AG04450 (cell line): Measurements from ENCODE around the gene MICAL3. TPM values are rescaled to one million over a fixed set of nuclear protein-coding genes. Genes with fewer than 3 reads are reported as not detected.

Experiments used
- CTCF ChIA-PET: fragments of 300-600, 350-600 bp; formaldehyde crosslinking; extraction: SDS; loops from one replicate; lab custom pipeline; 2022; ENCODE audit warnings: antibody characterized with exemption, inconsistent platforms; lab: Charles Lee
- POLR2A ChIA-PET: fragments of 350-600 bp; formaldehyde crosslinking; extraction: SDS; loops from one replicate; lab custom pipeline; 2021; ENCODE audit warnings: antibody characterized with exemption, inconsistent platforms; lab: Yijun Ruan, JAX
- DNase-seq: peaks from one replicate; pipeline ENCODE4 v3.0.0-alpha.2; 2011; ENCODE audit warnings: low read depth, low spot score
- H3K27ac ChIP-seq: one replicate; pipeline ENCODE4 v1.5.1; 2012; ENCODE audit warnings: low read depth, low read length, control low read depth
- H3K27me3 ChIP-seq: one replicate; pipeline ENCODE4 v1.6.0; 2012; ENCODE audit warnings: low read length; ENCODE audit not compliant: control insufficient read depth, insufficient read depth
- H3K4me3 ChIP-seq: 2 replicates; pipeline ENCODE4 v1.5.1; 2011; ENCODE audit warnings: mild to moderate bottlenecking, low read depth, low read length, control low read depth
- H3K9me3 ChIP-seq: 2 replicates; pipeline ENCODE4 v1.5.1; 2012; ENCODE audit warnings: low read length; ENCODE audit not compliant: control insufficient read depth, insufficient read depth
- CTCF ChIP-seq: IDR thresholded peaks from 2 replicates; pipeline ENCODE4 v1.5.1; 2011; ENCODE audit warnings: low read depth, low read length, control low read depth, inconsistent platforms
- polyA plus RNA-seq: library from polyadenylated mRNA; depleted of rRNA; stranded (reverse); fragments of >200 nt; gene quantifications from 2 replicates; pipeline ENCODE4 v1.2.3, GENCODE V29; 2011

Gene MICAL3
- polyA plus RNA-seq, 1 experiment: 17.8 TPM

GRCh38 chr22:17773606-17774205 is 250.7 kb downstream of the MICAL3 start:
- Histone ChIP-seq H3K9me3 (no peaks in the 10 kb centered on the region), H3K4me3 (peak overlapping the region; percentile 73), H3K27ac (peak overlapping the region; percentile 11), H3K27me3 (no peaks in the 10 kb centered on the region)
- TF ChIP-seq CTCF: no peak
- no peak for DNase-seq
- POLR2A ChIA-PET: interaction anchor here (0.6 to 0.8 kb wide), 3 partner anchors 14 to 29 kb away, joined by 3 to 4 read pairs (median 3); no protein-coding TSS in a partner anchor
- CTCF ChIA-PET: interaction anchor here (1.1 to 2.4 kb wide), 3 partner anchors 31 to 215 kb away, joined by 3 to 30 read pairs (median 6); no protein-coding TSS in a partner anchor

- Histone ChIP-seq H3K27me3 (no peaks in the 10 kb centered on the region), H3K27ac (no peak overlapping the region), H3K4me3 (peak overlapping the region; percentile 73), H3K9me3 (no peaks in the 10 kb centered on the region)
- ChIA-PET POLR2A (interaction anchor here (0.8 kb wide), 2 partner anchors 13 to 30 kb away, joined by 3 to 4 read pairs; no protein-coding TSS in a partner anchor), CTCF (interaction anchor here (1.2 to 2.4 kb wide), 2 partner anchors 31 to 214 kb away, joined by 6 to 30 read pairs; no protein-coding TSS in a partner anchor)
- DNase-seq: no peak
- no peak for TF ChIP-seq CTCF
These were observed 251.3 kb downstream of the MICAL3 start for GRCh38 chr22:17772958-17773605.

DNA sequence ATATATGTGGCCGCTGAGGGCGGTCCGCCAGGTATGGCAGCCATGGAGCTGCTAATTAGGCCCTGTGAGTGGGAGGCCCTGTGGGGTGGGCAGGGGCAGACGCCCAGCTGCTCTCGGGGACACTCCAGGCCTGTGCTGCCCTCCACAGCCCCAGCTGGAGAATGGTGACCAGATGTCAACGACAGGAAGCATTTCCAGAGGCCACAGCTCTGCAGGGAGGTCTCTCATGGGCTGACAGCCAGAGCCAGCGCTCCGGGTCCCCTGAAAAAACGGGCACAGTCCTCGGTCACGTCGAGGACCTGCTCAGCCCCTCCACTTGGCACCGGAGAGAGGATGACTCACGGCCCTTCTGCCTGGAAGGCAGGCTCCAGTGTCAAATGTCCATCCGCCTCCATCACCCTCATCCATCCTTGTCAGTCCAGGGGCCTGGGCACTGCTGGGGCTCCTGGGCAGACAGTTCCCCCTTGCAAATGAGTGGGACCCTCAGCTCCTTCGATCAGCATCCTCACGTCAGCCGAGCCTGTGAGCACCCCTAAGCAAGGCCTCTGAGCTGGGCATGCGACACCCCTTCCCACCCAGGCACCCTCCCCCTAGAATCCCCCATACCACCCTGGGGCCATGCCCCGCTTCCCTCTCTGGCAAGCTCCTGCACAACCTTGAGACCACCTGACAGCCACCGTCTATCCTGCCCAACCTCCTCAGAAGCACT is 252.0 kb downstream of the MICAL3 start:
- DNase-seq: no peak
- no peak for TF ChIP-seq CTCF
- Histone ChIP-seq H3K4me3 (peak overlapping the region; percentile 73), H3K27me3 (no peaks in the 10 kb centered on the region), H3K27ac (no peak overlapping the region), H3K9me3 (no peaks in the 10 kb centered on the region)
- ChIA-PET CTCF (interaction anchor here (2.4 kb wide), 1 partner anchor 30 kb away, joined by 30 read pairs; no protein-coding TSS in a partner anchor), POLR2A (interaction anchor here (0.8 kb wide), 1 partner anchor 12 kb away, joined by 3 read pairs; no protein-coding TSS in a partner anchor)

DNA sequence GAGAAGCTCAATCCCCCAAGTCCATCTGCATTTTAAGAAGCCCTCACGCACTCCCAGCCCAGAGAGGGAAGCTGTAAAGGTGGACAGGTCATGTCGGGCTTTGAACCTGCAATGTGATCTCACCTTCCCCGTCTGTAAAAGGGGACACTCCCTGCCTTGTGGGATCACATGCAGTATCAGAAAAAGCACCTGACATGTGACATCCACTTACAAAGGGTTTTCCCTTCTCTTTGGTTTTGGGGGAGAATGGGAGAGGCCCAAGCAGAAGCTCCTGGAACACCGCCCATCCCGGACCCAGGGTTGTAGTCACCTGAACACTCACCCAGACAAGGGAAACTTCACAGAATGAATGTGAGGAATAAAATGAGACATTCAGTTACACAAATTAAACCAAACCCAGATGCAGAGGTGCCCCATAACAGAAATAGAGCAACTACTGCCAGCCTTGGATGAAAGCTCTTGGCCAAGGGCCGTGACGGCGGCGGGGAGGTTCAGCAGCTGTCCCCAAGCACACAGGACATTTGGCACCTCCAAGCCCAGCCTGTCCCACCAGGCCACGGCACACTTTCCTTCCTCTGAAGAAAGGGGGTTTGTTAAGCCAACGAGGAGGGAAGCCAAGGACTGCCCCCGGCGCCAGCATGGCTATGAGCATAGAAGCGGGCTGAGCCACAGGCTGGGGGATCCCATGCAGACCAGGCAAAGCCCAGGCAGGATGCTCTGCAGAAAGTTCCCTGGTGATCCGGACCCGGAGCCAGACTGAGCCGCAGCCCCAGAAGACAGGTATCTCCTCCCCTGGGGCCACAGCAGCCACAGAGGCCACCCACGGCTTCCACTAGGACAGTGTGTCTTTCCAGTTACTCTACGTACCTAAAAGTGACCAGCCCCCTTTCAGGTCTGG is 253.9 kb downstream of the MICAL3 start:
- no peak overlapping the region for H3K27ac ChIP-seq
- CTCF ChIA-PET: no interaction called here
- POLR2A ChIA-PET: no interaction called here
- no peak overlapping the region for H3K4me3 ChIP-seq
- no peak for DNase-seq
- no peak for TF ChIP-seq CTCF
- no peaks in the 10 kb centered on the region for H3K9me3 ChIP-seq
- no peaks in the 10 kb centered on the region for H3K27me3 ChIP-seq
